Astrocyte (in vitro differentiated cells and primary cell): Measurements from ENCODE around the gene EFEMP1. TPM values are rescaled to one million over a fixed set of nuclear protein-coding genes. Genes with fewer than 3 reads are reported as not detected.

Experiments used
- DNase-seq: peaks from one replicate; pipeline ENCODE4 v3.0.0-alpha.2; 2010; ENCODE audit warnings: low read depth
- FAIRE-seq: peaks from 2 replicates; lab custom pipeline; 2011; peaks lifted over from hg19 to GRCh38; lab: Jason Lieb, UNC
- H2AFZ ChIP-seq: 2 replicates; pipeline ENCODE4 v1.6.0; 2012; ENCODE audit warnings: low read depth, low read length, inconsistent platforms
- H3K27ac ChIP-seq: 2 replicates; pipeline ENCODE4 v1.5.1; 2011; ENCODE audit warnings: low read depth, low read length, inconsistent platforms
- H3K27me3 ChIP-seq: 2 replicates; pipeline ENCODE4 v1.6.0; 2011; ENCODE audit warnings: low read length, inconsistent platforms; ENCODE audit not compliant: insufficient read depth
- H3K36me3 ChIP-seq: 2 replicates; pipeline ENCODE4 v1.5.1; 2011; ENCODE audit warnings: low read length, inconsistent platforms; ENCODE audit not compliant: insufficient read depth
- H3K4me1 ChIP-seq: 2 replicates; pipeline ENCODE4 v1.5.1; 2011; ENCODE audit warnings: low read length, inconsistent platforms; ENCODE audit not compliant: insufficient read depth
- H3K4me2 ChIP-seq: 2 replicates; pipeline ENCODE4 v1.6.0; 2012; ENCODE audit warnings: low read length, inconsistent platforms
- H3K4me3 ChIP-seq: 2 replicates; pipeline ENCODE4 v1.5.1; 2011; ENCODE audit warnings: low read depth, mild to moderate bottlenecking, low read length, inconsistent platforms; ENCODE audit not compliant: insufficient read depth
- H3K79me2 ChIP-seq: 2 replicates; pipeline ENCODE4 v1.6.0; 2012; ENCODE audit warnings: mild to moderate bottlenecking, low read length, inconsistent platforms; ENCODE audit not compliant: insufficient read depth
- H3K9ac ChIP-seq: 2 replicates; pipeline ENCODE4 v1.6.0; 2012; ENCODE audit warnings: mild to moderate bottlenecking, low read length, inconsistent platforms
- H3K9me3 ChIP-seq: 2 replicates; pipeline ENCODE4 v1.5.1; 2012; ENCODE audit warnings: low read depth, mild to moderate bottlenecking, low read length, inconsistent platforms; ENCODE audit not compliant: insufficient read depth
- H4K20me1 ChIP-seq: 2 replicates; pipeline ENCODE4 v1.6.0; 2012; ENCODE audit warnings: low read length, inconsistent platforms; ENCODE audit not compliant: insufficient read depth
- H3K27ac Mint-ChIP-seq: one replicate; pipeline ENCODE4 v1.8.0; 2021; ENCODE audit warnings: mild to moderate bottlenecking, mixed read lengths; ENCODE audit not compliant: unreplicated experiment
- H3K27me3 Mint-ChIP-seq: one replicate; pipeline ENCODE4 v1.8.0; 2021; ENCODE audit warnings: low read depth, mixed read lengths; ENCODE audit not compliant: unreplicated experiment
- H3K36me3 Mint-ChIP-seq: one replicate; pipeline ENCODE4 v1.8.0; 2021; ENCODE audit warnings: low read depth, mixed read lengths; ENCODE audit not compliant: unreplicated experiment
- H3K4me1 Mint-ChIP-seq: one replicate; pipeline ENCODE4 v1.8.0; 2021; ENCODE audit warnings: low read depth, mixed read lengths; ENCODE audit not compliant: unreplicated experiment
- H3K4me3 Mint-ChIP-seq: one replicate; pipeline ENCODE4 v1.8.0; 2021; ENCODE audit warnings: mild to moderate bottlenecking, moderate library complexity, mixed read lengths; ENCODE audit not compliant: unreplicated experiment
- H3K9me3 Mint-ChIP-seq: one replicate; pipeline ENCODE4 v1.8.0; 2021; ENCODE audit warnings: mild to moderate bottlenecking, mixed read lengths; ENCODE audit not compliant: unreplicated experiment
- CTCF ChIP-seq: IDR thresholded peaks from 2 replicates; pipeline ENCODE4 v1.5.1; 2011; ENCODE audit warnings: low read depth, mild to moderate bottlenecking, inconsistent platforms, low read length, moderate library complexity; ENCODE audit not compliant: insufficient read depth
- EZH2 ChIP-seq: IDR thresholded peaks from 2 replicates; pipeline ENCODE4 v1.6.1; 2012; ENCODE audit warnings: mild to moderate bottlenecking, low read length, inconsistent platforms; ENCODE audit not compliant: insufficient read depth
- total RNA-seq: library from RNA; stranded (reverse); gene quantifications from 2 replicates; pipeline ENCODE4 v1.2.1, GENCODE V29; 2021

The EFEMP1 gene
- total RNA-seq, 1 donor from 2014 or later, result 155 TPM

GRCh38 chr2:55843096-55843993 is 80.2 kb downstream of the EFEMP1 start:
- peak overlapping the region; percentile 53 for H3K9ac ChIP-seq
- H3K36me3 ChIP-seq, result no peaks in the 10 kb centered on the region
- Mint-ChIP-seq H3K4me3 (no peak overlapping the region), H3K36me3 (no peaks in the 10 kb centered on the region), H3K4me1 (peaks cover 11% of the 10 kb centered on the region), H3K27me3 (no peaks in the 10 kb centered on the region), H3K9me3 (no peaks in the 10 kb centered on the region), H3K27ac (no peak overlapping the region)
- TF ChIP-seq EZH2, result no peak
- TF ChIP-seq CTCF, result no peak
- peak overlapping the region; percentile 15 for H2AFZ ChIP-seq
- peaks cover 8% of the 10 kb centered on the region for H3K4me1 ChIP-seq
- DNase-seq, result peak; percentile 94
- H4K20me1 ChIP-seq, result no peaks in the 10 kb centered on the region
- no peaks in the 10 kb centered on the region for H3K79me2 ChIP-seq
- H3K9me3 ChIP-seq, result no peaks in the 10 kb centered on the region
- peak overlapping the region; percentile 61 for H3K4me2 ChIP-seq
- no peak overlapping the region for H3K4me3 ChIP-seq
- H3K27ac ChIP-seq, result peak overlapping the region; percentile 87
- peak; percentile 91 for FAIRE-seq
- no peaks in the 10 kb centered on the region for H3K27me3 ChIP-seq

GRCh38 chr2:55842046-55842445 is 81.5 kb downstream of the EFEMP1 start:
- FAIRE-seq, result no peak
- H3K4me3 Mint-ChIP-seq, result no peak overlapping the region
- Histone ChIP-seq H3K4me2 (no peak overlapping the region), H3K9me3 (no peaks in the 10 kb centered on the region), H3K4me1 (peaks cover 8% of the 10 kb centered on the region), H3K79me2 (no peaks in the 10 kb centered on the region), H2AFZ (no peak overlapping the region), H3K9ac (no peak overlapping the region), H4K20me1 (no peaks in the 10 kb centered on the region), H3K27ac (no peak overlapping the region), H3K4me3 (no peak overlapping the region), H3K36me3 (no peaks in the 10 kb centered on the region), H3K27me3 (no peaks in the 10 kb centered on the region)
- TF ChIP-seq CTCF (no peak), EZH2 (no peak)
- peaks cover 11% of the 10 kb centered on the region for H3K4me1 Mint-ChIP-seq
- no peaks in the 10 kb centered on the region for H3K27me3 Mint-ChIP-seq
- DNase-seq, result peak; percentile 16
- H3K36me3 Mint-ChIP-seq, result no peaks in the 10 kb centered on the region
- no peaks in the 10 kb centered on the region for H3K9me3 Mint-ChIP-seq
- no peak overlapping the region for H3K27ac Mint-ChIP-seq

- DNase-seq (no peak), FAIRE-seq (no peak)
- H3K9me3 Mint-ChIP-seq, result no peaks in the 10 kb centered on the region
- H3K4me3 Mint-ChIP-seq, result no peak overlapping the region
- H3K27me3 Mint-ChIP-seq, result no peaks in the 10 kb centered on the region
- Histone ChIP-seq H3K79me2 (no peaks in the 10 kb centered on the region), H3K4me3 (no peak overlapping the region), H4K20me1 (no peaks in the 10 kb centered on the region), H3K36me3 (no peaks in the 10 kb centered on the region), H3K9me3 (no peaks in the 10 kb centered on the region), H3K27ac (no peak overlapping the region), H3K4me2 (no peak overlapping the region), H3K9ac (no peak overlapping the region), H3K27me3 (no peaks in the 10 kb centered on the region), H3K4me1 (peaks cover 8% of the 10 kb centered on the region), H2AFZ (no peak overlapping the region)
- no peaks in the 10 kb centered on the region for H3K36me3 Mint-ChIP-seq
- TF ChIP-seq CTCF (no peak), EZH2 (no peak)
- no peak overlapping the region for H3K27ac Mint-ChIP-seq
- H3K4me1 Mint-ChIP-seq, result peaks cover 11% of the 10 kb centered on the region
Measured at GRCh38 chr2:55840460-55840859, 83.1 kb downstream of the EFEMP1 start.
